CD4-positive, alpha-beta T cell (primary cell): ENCODE results near the gene RBSN. TPM values are rescaled to one million over a fixed set of nuclear protein-coding genes. Genes with fewer than 3 reads are reported as not detected.
A peak's percentile ranks its signal among the peaks of the same experiment; 100 is the strongest.

Experiments
- ATAC-seq: fragments of 200-7000 bp; cut with Tn5 transposase; one replicate; pipeline ENCODE4 v1.10.0; 2022; ENCODE audit warnings: mild to moderate bottlenecking; ENCODE audit not compliant: poor library complexity
- CTCF ChIA-PET: fragments of 350-600 bp; sonication (Branson Sonifier 250); formaldehyde crosslinking; loops from one replicate; lab custom pipeline; 2021; ENCODE audit warnings: antibody characterized with exemption, inconsistent platforms; lab: Charles Lee
- POLR2A ChIA-PET: fragments of 350-600 bp; sonication (Branson Sonifier 250); formaldehyde crosslinking; loops from one replicate; lab custom pipeline; 2021; ENCODE audit warnings: antibody characterized with exemption, inconsistent platforms; lab: Charles Lee
- DNase-seq, 14 experiments: peaks; one replicate each; pipeline ENCODE4 v3.0.0-alpha.2; 2013 to 2020; ENCODE audit warnings: mixed read lengths in 2 of 14
- H3K27ac ChIP-seq, 2 donors: one replicate each; pipeline versions ENCODE4 v1.5.1 to v1.7.0; 2013; ENCODE audit warnings: low read length in 2 of 2, low read depth in 1 of 2, mild to moderate bottlenecking in 1 of 2
- H3K27me3 ChIP-seq, 2 experiments: 1 replicate in 1 of 2; 2 replicates in 1 of 2; pipeline versions ENCODE4 v1.6.1 to v1.7.0; 2013; ENCODE audit warnings: low read length in 2 of 2, control low read depth in 1 of 2, mild to moderate bottlenecking in 1 of 2, moderate library complexity in 1 of 2; ENCODE audit not compliant: insufficient read depth in 2 of 2, control insufficient read depth in 1 of 2
- H3K36me3 ChIP-seq: one replicate; pipeline ENCODE4 v1.6.1; 2013; ENCODE audit warnings: low read length, control low read depth; ENCODE audit not compliant: insufficient read depth
- H3K4me1 ChIP-seq: one replicate; pipeline ENCODE4 v1.6.1; 2013; ENCODE audit warnings: low read length, control low read depth; ENCODE audit not compliant: insufficient read depth
- H3K4me3 ChIP-seq: one replicate; pipeline ENCODE4 v1.5.1; 2013; ENCODE audit warnings: mild to moderate bottlenecking, low read length, moderate library complexity
- H3K9me3 ChIP-seq, 2 experiments: 1 replicate in 1 of 2; 2 replicates in 1 of 2; pipeline versions ENCODE4 v1.6.1 to v1.7.0; 2013; ENCODE audit warnings: low read length in 2 of 2, mild to moderate bottlenecking in 2 of 2, control low read depth in 1 of 2, moderate library complexity in 1 of 2; ENCODE audit not compliant: control insufficient read depth in 1 of 2, insufficient read depth in 1 of 2
- H3K27ac Mint-ChIP-seq: one replicate; pipeline ENCODE4 v1.8.0; 2020; ENCODE audit warnings: mixed read lengths
- H3K27me3 Mint-ChIP-seq: one replicate; pipeline ENCODE4 v1.8.0; 2021; ENCODE audit warnings: mixed read lengths
- H3K36me3 Mint-ChIP-seq: one replicate; pipeline ENCODE4 v1.8.0; 2021; ENCODE audit warnings: low read depth, mixed read lengths
- H3K4me1 Mint-ChIP-seq: one replicate; pipeline ENCODE4 v1.8.0; 2021; ENCODE audit warnings: low read depth, mixed read lengths
- H3K4me3 Mint-ChIP-seq: one replicate; pipeline ENCODE4 v1.8.0; 2020; ENCODE audit warnings: mild to moderate bottlenecking, mixed read lengths
- H3K9me3 Mint-ChIP-seq: one replicate; pipeline ENCODE4 v1.8.0; 2020; ENCODE audit warnings: mixed read lengths
- CTCF ChIP-seq: fragments of 200-600 bp; IDR thresholded peaks from one replicate; pipeline ENCODE4 v1.8.0; 2022; ENCODE audit warnings: antibody characterized with exemption, mild to moderate bottlenecking
- intact Hi-C, 2 experiments: fragments of 100-400 bp; cut with DNase I in 1 of 2; cut with micrococcal nuclease in 1 of 2; formaldehyde crosslinking; loops; one replicate each; pipeline versions ENCODE4 v1.15.1 to v1.9.0; 2023 to 2025; cut with DNase I, micrococcal nuclease
- total RNA-seq, 174 experiments: library from RNA in 2 of 174; stranded (reverse) in 2 of 174; gene quantifications; one replicate each; pipeline ENCODE4 v1.2.3 and lab custom pipeline; 2021 to 2026

The RBSN gene
- total RNA-seq, 2 experiments from 2014 or later, result 57.2 to 57.9 TPM

GRCh38 chr3:15050405-15051092 lies 48.4 kb downstream of the RBSN start:
- no peaks in the 10 kb centered on the region for H3K27me3 ChIP-seq
- no peak for TF ChIP-seq CTCF
- no peaks in the 10 kb centered on the region for H3K9me3 ChIP-seq
- ChIA-PET CTCF (interaction anchor here (0.8 to 1.9 kb wide), 2 partner anchors 14 to 16 kb away, joined by 3 to 8 read pairs; partner anchors contain the start of gene MRPS25), POLR2A (interaction anchor here (1.3 kb wide), 1 partner anchor 15 kb away, joined by 6 read pairs; the partner anchor contains the start of gene MRPS25)
- H3K36me3 Mint-ChIP-seq, result peaks cover 86% of the 10 kb centered on the region
- peaks cover 31% of the 10 kb centered on the region for H3K4me1 Mint-ChIP-seq
- ATAC-seq (no peak), DNase-seq (no peak)
- no peak overlapping the region for H3K4me3 Mint-ChIP-seq
- no peak overlapping the region for H3K4me3 ChIP-seq
- no peak overlapping the region for H3K27ac ChIP-seq
- peaks cover 72% of the 10 kb centered on the region for H3K36me3 ChIP-seq
- no peaks in the 10 kb centered on the region for H3K27me3 Mint-ChIP-seq
- intact Hi-C loops, result loop anchor here in 1 of 2 experiments (5.0 kb wide), 1 partner anchor 47 kb away; the partner anchor contains the start of gene RBSN
- peak overlapping the region; percentile 59 for H3K27ac Mint-ChIP-seq
- peaks cover 13% of the 10 kb centered on the region for H3K4me1 ChIP-seq
- H3K9me3 Mint-ChIP-seq, result no peaks in the 10 kb centered on the region

- H3K36me3 ChIP-seq, result peaks cover 82% of the 10 kb centered on the region
- ATAC-seq (no peak), DNase-seq (no peak)
- no peaks in the 10 kb centered on the region for H3K27me3 Mint-ChIP-seq
- peaks cover 24% of the 10 kb centered on the region for H3K4me1 Mint-ChIP-seq
- no peaks in the 10 kb centered on the region for H3K9me3 ChIP-seq
- intact Hi-C loops, result no loop called here
- peaks cover 87% of the 10 kb centered on the region for H3K36me3 Mint-ChIP-seq
- no peak for TF ChIP-seq CTCF
- H3K4me3 Mint-ChIP-seq, result no peak overlapping the region
- H3K4me3 ChIP-seq, result no peak overlapping the region
- peak overlapping the region; percentile 59 for H3K27ac Mint-ChIP-seq
- ChIA-PET POLR2A (no interaction called here), CTCF (no interaction called here)
- H3K27me3 ChIP-seq, result no peaks in the 10 kb centered on the region
- H3K9me3 Mint-ChIP-seq, result no peaks in the 10 kb centered on the region
- H3K27ac ChIP-seq, result no peak overlapping the region
- H3K4me1 ChIP-seq, result peaks cover 8% of the 10 kb centered on the region
Observed at GRCh38 chr3:15049584-15049983, 49.4 kb downstream of the RBSN start.

- no peaks in the 10 kb centered on the region for H3K27me3 Mint-ChIP-seq
- no peak for TF ChIP-seq CTCF
- ATAC-seq (no peak), DNase-seq (no peak)
- Histone ChIP-seq H3K4me1 (peaks cover 6% of the 10 kb centered on the region), H3K9me3 (no peaks in the 10 kb centered on the region), H3K4me3 (no peak overlapping the region), H3K36me3 (peaks cover 97% of the 10 kb centered on the region), H3K27ac (no peak overlapping the region), H3K27me3 (no peaks in the 10 kb centered on the region)
- ChIA-PET CTCF (no interaction called here), POLR2A (no interaction called here)
- intact Hi-C loops, result no loop called here
- peaks cover 97% of the 10 kb centered on the region for H3K36me3 Mint-ChIP-seq
- no peak overlapping the region for H3K4me3 Mint-ChIP-seq
- H3K27ac Mint-ChIP-seq, result peak overlapping the region; percentile 6
- H3K9me3 Mint-ChIP-seq, result no peaks in the 10 kb centered on the region
- peaks cover 28% of the 10 kb centered on the region for H3K4me1 Mint-ChIP-seq
Observed at GRCh38 chr3:15045667-15046066, 53.3 kb downstream of the RBSN start.
